ENCODE measurements around the gene SPDYE16.
"Not testable (repeated sequence)": the region's sequence is repeated elsewhere in the genome, so short reads cannot be mapped to it uniquely, and the experiment has no call there.

SPDYE16 gene

GRCh38 chr7:76568742-76569141 lies 25.6 kb upstream of the SPDYE16 start:
- H3K27me3 Mint-ChIP-seq; ATAC-seq (ENCODE audit: low read depth): not testable (repeated sequence)

GRCh38 chr7:76567753-76568152 lies 24.7 kb upstream of the SPDYE16 start:
- DNase-seq (ENCODE audit: low spot score in 2 of 2); H3K27ac Mint-ChIP-seq; H3K9me3 Mint-ChIP-seq; H3K27me3 Mint-ChIP-seq; H3K4me3 Mint-ChIP-seq; ATAC-seq (ENCODE audit: low read depth): not testable (repeated sequence)
- Mint-ChIP-seq H3K4me1 (peaks cover 11% of the 10 kb centered on the region), H3K36me3 (peaks cover 19% of the 10 kb centered on the region)

More at GRCh38 chr7:76568742-76569141, 25.6 kb upstream of the SPDYE16 start:
- Mint-ChIP-seq H3K36me3 (peaks cover 19% of the 10 kb centered on the region), H3K4me1 (peaks cover 11% of the 10 kb centered on the region)
- H3K9me3 Mint-ChIP-seq; H3K27ac Mint-ChIP-seq; H3K4me3 Mint-ChIP-seq; DNase-seq (ENCODE audit: low spot score in 2 of 2): not testable (repeated sequence)

GRCh38 chr7:76567311-76567710 lies 24.2 kb upstream of the SPDYE16 start:
- Mint-ChIP-seq H3K36me3 (peaks cover 19% of the 10 kb centered on the region), H3K4me1 (peaks cover 11% of the 10 kb centered on the region)

GRCh38 chr7:76565001-76565400 lies 21.9 kb upstream of the SPDYE16 start:
- H3K27me3 Mint-ChIP-seq; ATAC-seq (ENCODE audit: low read depth); H3K9me3 Mint-ChIP-seq; H3K4me3 Mint-ChIP-seq; DNase-seq (ENCODE audit: low spot score in 2 of 2); H3K27ac Mint-ChIP-seq; H3K4me1 Mint-ChIP-seq: not testable (repeated sequence)
- peaks cover 25% of the 10 kb centered on the region for H3K36me3 Mint-ChIP-seq

More at GRCh38 chr7:76567311-76567710, 24.2 kb upstream of the SPDYE16 start:
- ATAC-seq (ENCODE audit: low read depth); DNase-seq (ENCODE audit: low spot score in 2 of 2); H3K9me3 Mint-ChIP-seq; H3K27me3 Mint-ChIP-seq; H3K4me3 Mint-ChIP-seq; H3K27ac Mint-ChIP-seq: not testable (repeated sequence)

- H3K27ac Mint-ChIP-seq; H3K9me3 Mint-ChIP-seq; ATAC-seq (ENCODE audit: low read depth); DNase-seq (ENCODE audit: low spot score in 2 of 2); H3K27me3 Mint-ChIP-seq; H3K4me3 Mint-ChIP-seq: not testable (repeated sequence)
- Mint-ChIP-seq H3K36me3 (peaks cover 31% of the 10 kb centered on the region), H3K4me1 (peaks cover 18% of the 10 kb centered on the region)
These were observed 18.2 kb upstream of the SPDYE16 start for GRCh38 chr7:76561342-76561741.

- Mint-ChIP-seq H3K4me1 (peaks cover 16% of the 10 kb centered on the region), H3K36me3 (peaks cover 28% of the 10 kb centered on the region)
- H3K27me3 Mint-ChIP-seq; H3K27ac Mint-ChIP-seq; ATAC-seq (ENCODE audit: low read depth); H3K9me3 Mint-ChIP-seq; H3K4me3 Mint-ChIP-seq; DNase-seq (ENCODE audit: low spot score in 2 of 2): not testable (repeated sequence)
These were observed 17.1 kb upstream of the SPDYE16 start for GRCh38 chr7:76560157-76560556.

- H3K27me3 Mint-ChIP-seq; DNase-seq (ENCODE audit: low spot score in 2 of 2); H3K4me3 Mint-ChIP-seq; ATAC-seq (ENCODE audit: low read depth); H3K9me3 Mint-ChIP-seq: not testable (repeated sequence)
- Mint-ChIP-seq H3K4me1 (peaks cover 16% of the 10 kb centered on the region), H3K27ac (peak overlapping the region; percentile 33), H3K36me3 (peaks cover 30% of the 10 kb centered on the region)
These were observed 16.6 kb upstream of the SPDYE16 start for GRCh38 chr7:76559685-76560084.

GRCh38 chr7:76551992-76552391 lies 8.9 kb upstream of the SPDYE16 start:
- H3K36me3 Mint-ChIP-seq, H3K27ac Mint-ChIP-seq: not testable (repeated sequence)

GRCh38 chr7:76549855-76550248 lies 6.8 kb upstream of the SPDYE16 start:
- ATAC-seq (ENCODE audit: low read depth); H3K4me1 Mint-ChIP-seq; H3K9me3 Mint-ChIP-seq; H3K36me3 Mint-ChIP-seq; H3K27me3 Mint-ChIP-seq: not testable (repeated sequence)
- Mint-ChIP-seq H3K27ac (peak overlapping the region; percentile 90), H3K4me3 (peak overlapping the region; percentile 94)
- DNase-seq (ENCODE audit: low spot score in 2 of 2), result peak in 1 of 2 donors; percentile 10

More at GRCh38 chr7:76551992-76552391, 8.9 kb upstream of the SPDYE16 start:
- H3K4me3 Mint-ChIP-seq; DNase-seq (ENCODE audit: low spot score in 2 of 2); H3K4me1 Mint-ChIP-seq; ATAC-seq (ENCODE audit: low read depth); H3K27me3 Mint-ChIP-seq; H3K9me3 Mint-ChIP-seq: not testable (repeated sequence)

- not testable (repeated sequence) for H3K36me3 Mint-ChIP-seq, H3K27me3 Mint-ChIP-seq, H3K9me3 Mint-ChIP-seq, H3K4me1 Mint-ChIP-seq
- Mint-ChIP-seq H3K27ac (peak overlapping the region; percentile 90), H3K4me3 (peak overlapping the region; percentile 94)
- ATAC-seq (ENCODE audit: low read depth) (peak; percentile 97), DNase-seq (ENCODE audit: low spot score in 2 of 2) (peak; percentile 49 to 62)
These were observed 6.1 kb upstream of the SPDYE16 start for GRCh38 chr7:76549025-76549854.

GRCh38 chr7:76531643-76532042 lies 11.5 kb downstream of the SPDYE16 start:
- H3K27ac Mint-ChIP-seq; H3K9me3 Mint-ChIP-seq; H3K27me3 Mint-ChIP-seq; H3K4me3 Mint-ChIP-seq; H3K36me3 Mint-ChIP-seq; ATAC-seq (ENCODE audit: low read depth); DNase-seq (ENCODE audit: low spot score in 2 of 2); H3K4me1 Mint-ChIP-seq: not testable (repeated sequence)

- not testable (repeated sequence) for ATAC-seq (ENCODE audit: low read depth); H3K9me3 Mint-ChIP-seq; H3K4me3 Mint-ChIP-seq; H3K27ac Mint-ChIP-seq; H3K4me1 Mint-ChIP-seq; H3K27me3 Mint-ChIP-seq; DNase-seq (ENCODE audit: low spot score in 2 of 2); H3K36me3 Mint-ChIP-seq
These were observed 16.9 kb downstream of the SPDYE16 start for GRCh38 chr7:76526183-76526582.

GRCh38 chr7:76516932-76517331 lies 26.2 kb downstream of the SPDYE16 start:
- not testable (repeated sequence) for H3K4me1 Mint-ChIP-seq; H3K36me3 Mint-ChIP-seq; DNase-seq (ENCODE audit: low spot score in 2 of 2); H3K27ac Mint-ChIP-seq; H3K27me3 Mint-ChIP-seq; ATAC-seq (ENCODE audit: low read depth); H3K9me3 Mint-ChIP-seq; H3K4me3 Mint-ChIP-seq

GRCh38 chr7:76515999-76516443 lies 27.1 kb downstream of the SPDYE16 start:
- H3K27ac Mint-ChIP-seq, result no peak overlapping the region
- no peaks in the 10 kb centered on the region for H3K9me3 Mint-ChIP-seq
- H3K27me3 Mint-ChIP-seq, result peaks cover 1% of the 10 kb centered on the region
- peak; percentile 77 for ATAC-seq (ENCODE audit: low read depth)
- no peaks in the 10 kb centered on the region for H3K36me3 Mint-ChIP-seq
- H3K4me1 Mint-ChIP-seq, result no peaks in the 10 kb centered on the region
- DNase-seq (ENCODE audit: low spot score in 2 of 2), result peak; percentile 44 to 67
- H3K4me3 Mint-ChIP-seq, result no peak overlapping the region
